A673 (cell line): ENCODE data around the gene CERS6.

Source experiments
- EZH2 ChIP-seq: fragments of 200-600 bp; sonication (generic); IDR thresholded peaks from 2 replicates; pipeline ENCODE4 v1.6.1; 2017; ENCODE audit warnings: borderline replicate concordance, low read depth, mild to moderate bottlenecking, mixed read lengths, antibody characterized with exemption, low read length; ENCODE audit not compliant: poor library complexity, severe bottlenecking
- TF ChIP-seq, protein P1 (sequence below): fragments of 300-800, 200-600 bp; sonication (generic); conservative IDR thresholded peaks from 2 replicates; pipeline ENCODE4 v1.5.1; 2017; ENCODE audit warnings: low read depth, mild to moderate bottlenecking, antibody characterized with exemption, low read length, moderate library complexity, mixed read lengths

- TF ChIP-seq, protein P1, sequence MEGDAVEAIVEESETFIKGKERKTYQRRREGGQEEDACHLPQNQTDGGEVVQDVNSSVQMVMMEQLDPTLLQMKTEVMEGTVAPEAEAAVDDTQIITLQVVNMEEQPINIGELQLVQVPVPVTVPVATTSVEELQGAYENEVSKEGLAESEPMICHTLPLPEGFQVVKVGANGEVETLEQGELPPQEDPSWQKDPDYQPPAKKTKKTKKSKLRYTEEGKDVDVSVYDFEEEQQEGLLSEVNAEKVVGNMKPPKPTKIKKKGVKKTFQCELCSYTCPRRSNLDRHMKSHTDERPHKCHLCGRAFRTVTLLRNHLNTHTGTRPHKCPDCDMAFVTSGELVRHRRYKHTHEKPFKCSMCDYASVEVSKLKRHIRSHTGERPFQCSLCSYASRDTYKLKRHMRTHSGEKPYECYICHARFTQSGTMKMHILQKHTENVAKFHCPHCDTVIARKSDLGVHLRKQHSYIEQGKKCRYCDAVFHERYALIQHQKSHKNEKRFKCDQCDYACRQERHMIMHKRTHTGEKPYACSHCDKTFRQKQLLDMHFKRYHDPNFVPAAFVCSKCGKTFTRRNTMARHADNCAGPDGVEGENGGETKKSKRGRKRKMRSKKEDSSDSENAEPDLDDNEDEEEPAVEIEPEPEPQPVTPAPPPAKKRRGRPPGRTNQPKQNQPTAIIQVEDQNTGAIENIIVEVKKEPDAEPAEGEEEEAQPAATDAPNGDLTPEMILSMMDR = no peak
- no peak for TF ChIP-seq EZH2
These were observed 24.6 kb upstream of the CERS6 start for GRCh38 chr2:168431301-168432024.
